Upper lobe of left lung (tissue), 6 donors: ENCODE results near the gene LRRC8D. TPM values are rescaled to one million over a fixed set of nuclear protein-coding genes. Genes with fewer than 3 reads are reported as not detected.

Source experiments
- ATAC-seq, 2 donors: fragments of 200-7000 bp; cut with Tn5 transposase; one replicate each; pipeline ENCODE4 v1.9.1; 2022; ENCODE audit warnings: mild to moderate bottlenecking in 2 of 2, moderate library complexity in 2 of 2; ENCODE audit not compliant: low FRiP score in 2 of 2
- DNase-seq, 2 donors: peaks; one replicate each; pipeline ENCODE4 v3.0.0-alpha.2; 2019 to 2020
- H3K27ac ChIP-seq, 4 donors: fragments of 200-600 bp; sonication (generic); one replicate each; pipeline ENCODE4 v1.5.1; 2016 to 2019
- H3K27me3 ChIP-seq, 4 donors: fragments of 200-600 bp; sonication (generic); one replicate each; pipeline ENCODE4 v1.5.1; 2017 to 2019
- H3K36me3 ChIP-seq, 4 donors: fragments of 200-600 bp; sonication (generic); one replicate each; pipeline ENCODE4 v1.5.1; 2016 to 2019
- H3K4me1 ChIP-seq, 4 donors: fragments of 200-600 bp; sonication (generic); one replicate each; pipeline ENCODE4 v1.5.1; 2018 to 2019
- H3K4me3 ChIP-seq, 4 donors: fragments of 200-600 bp; sonication (generic); one replicate each; pipeline ENCODE4 v1.5.1; 2017 to 2019; ENCODE audit warnings: mild to moderate bottlenecking in 2 of 4, moderate library complexity in 1 of 4
- H3K9me3 ChIP-seq, 4 donors: fragments of 200-600 bp; sonication (generic); one replicate each; pipeline ENCODE4 v1.5.1; 2018 to 2019
- CTCF ChIP-seq, 6 experiments: fragments of 450-650 bp in 4 of 6; fragments of 200-600 bp in 2 of 6; sonication (generic) in 2 of 6; IDR thresholded peaks; one replicate each; pipeline ENCODE4 v1.5.1; 2016 to 2019; ENCODE audit warnings: antibody characterized with exemption in 6 of 6
- EP300 ChIP-seq, 4 donors: sonication (generic); formaldehyde crosslinking; IDR thresholded peaks; one replicate each; pipeline ENCODE4 v1.5.1; 2017; ENCODE audit warnings: antibody characterized with exemption in 4 of 4, control low read depth in 2 of 4
- POLR2A ChIP-seq, 4 donors: fragments of 450-650 bp; IDR thresholded peaks; one replicate each; pipeline ENCODE4 v1.5.1; 2016 to 2017; ENCODE audit warnings: antibody characterized with exemption in 4 of 4, mild to moderate bottlenecking in 2 of 4
- POLR2AphosphoS5 ChIP-seq, 2 donors: sonication (generic); formaldehyde crosslinking; IDR thresholded peaks; one replicate each; pipeline ENCODE4 v1.5.1; 2017; ENCODE audit warnings: antibody characterized with exemption in 2 of 2
- WGBS, 2 donors: methylation state at CpG; one replicate each; pipeline ENCODE4 v1.1.5; 2017 to 2018; 5-methylcytosine and 5-hydroxymethylcytosine counted together
- total RNA-seq, 6 donors: library from RNA; depleted of rRNA in 4 of 6; stranded (reverse); fragments of >200 nt in 4 of 6; gene quantifications; one replicate each; pipeline versions ENCODE4 v1.1.0 to v1.2.1, GENCODE V29; 2016 to 2021
- donor health status: DM: no; HTN: no; CAD: no; lungs with moderate emphysema.
- donor health status: DM: no; HTN: yes; CAD: no; lungs with severe emphysema.

LRRC8D gene
- total RNA-seq, 6 donors from 2014 or later = 3.7 to 24.0 (median 12.2) TPM

- TF ChIP-seq POLR2AphosphoS5 (IDR thresholded peaks at IDR 0.05) (no peak), EP300 (IDR thresholded peaks at IDR 0.05) (no peak), CTCF (IDR thresholded peaks at IDR 0.05) (no peak), POLR2A (IDR thresholded peaks at IDR 0.05) (no peak)
- Histone ChIP-seq H3K36me3 (no peaks in the 10 kb centered on the region), H3K9me3 (no peaks in the 10 kb centered on the region), H3K27me3 (no peaks in the 10 kb centered on the region), H3K4me1 (peaks cover 0 to 3% (median 1%) of the 10 kb centered on the region in 4 donors), H3K27ac (no peak overlapping the region), H3K4me3 (no peak overlapping the region)
- 83% methylated on average over 8 of the region's 8 CpGs for WGBS, 2 donors
- no peak for ATAC-seq
- peak in 1 of 2 donors; percentile 58 for DNase-seq
Measured at GRCh38 chr1:89973471-89974127, 152.8 kb downstream of the LRRC8D start.

GRCh38 chr1:89974256-89974655 lies 153.4 kb downstream of the LRRC8D start:
- peaks cover 0 to 3% (median 1%) of the 10 kb centered on the region in 4 donors for H3K4me1 ChIP-seq
- H3K27me3 ChIP-seq = no peaks in the 10 kb centered on the region
- H3K36me3 ChIP-seq = no peaks in the 10 kb centered on the region
- no peak overlapping the region for H3K27ac ChIP-seq
- no peaks in the 10 kb centered on the region for H3K9me3 ChIP-seq
- H3K4me3 ChIP-seq = no peak overlapping the region
- ATAC-seq = no peak
- 94 to 99% methylated on average over 4 of the region's 4 CpGs for WGBS, 2 donors
- DNase-seq = no peak
- TF ChIP-seq CTCF (IDR thresholded peaks at IDR 0.05) (no peak), POLR2AphosphoS5 (IDR thresholded peaks at IDR 0.05) (no peak), EP300 (IDR thresholded peaks at IDR 0.05) (no peak), POLR2A (IDR thresholded peaks at IDR 0.05) (no peak)

GRCh38 chr1:89974696-89975470 lies 154.1 kb downstream of the LRRC8D start:
- TF ChIP-seq POLR2A (IDR thresholded peaks at IDR 0.05) (no peak), EP300 (IDR thresholded peaks at IDR 0.05) (no peak), CTCF (IDR thresholded peaks at IDR 0.05) (no peak), POLR2AphosphoS5 (IDR thresholded peaks at IDR 0.05) (no peak)
- H3K9me3 ChIP-seq = no peaks in the 10 kb centered on the region
- 65 to 73% methylated on average over 4 of the region's 4 CpGs for WGBS, 2 donors
- H3K27ac ChIP-seq = no peak overlapping the region
- ATAC-seq (peak; percentile 19 to 63), DNase-seq (no peak)
- peaks cover 0 to 3% (median 1%) of the 10 kb centered on the region in 4 donors for H3K4me1 ChIP-seq
- H3K4me3 ChIP-seq = no peak overlapping the region
- H3K36me3 ChIP-seq = no peaks in the 10 kb centered on the region
- no peaks in the 10 kb centered on the region for H3K27me3 ChIP-seq

DNA sequence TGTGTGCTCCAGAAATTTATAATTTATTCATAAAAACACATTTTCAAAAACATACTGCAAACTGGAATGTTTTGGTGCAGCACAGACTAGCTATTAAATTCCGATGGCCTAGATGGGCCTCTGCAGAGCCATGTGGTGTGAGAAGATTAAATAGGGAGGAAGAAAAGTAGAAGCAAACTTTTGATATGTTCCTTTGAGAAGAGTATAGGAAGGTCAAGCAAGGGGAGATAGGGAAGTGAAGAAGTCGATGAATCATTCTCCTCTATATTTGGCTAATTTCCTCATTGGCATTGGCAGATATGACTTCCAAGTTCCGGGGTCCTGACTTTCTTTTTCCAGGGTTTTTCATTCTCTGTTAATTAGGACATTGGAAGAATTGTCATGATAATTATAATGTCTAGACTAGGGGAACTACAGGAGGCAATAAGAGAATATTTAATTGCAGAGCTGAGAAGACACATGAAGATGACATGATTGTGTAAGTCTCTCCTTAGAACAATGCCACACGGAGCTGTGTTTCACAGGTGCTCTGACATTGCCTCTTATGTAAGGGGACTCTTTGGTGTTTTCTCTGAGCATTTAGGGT lies 154.8 kb downstream of the LRRC8D start:
- ATAC-seq = peak in 1 of 2 donors; percentile 64
- no peak for TF ChIP-seq POLR2AphosphoS5 (IDR thresholded peaks at IDR 0.05)
- TF ChIP-seq CTCF (IDR thresholded peaks at IDR 0.05) = no peak
- no peak for TF ChIP-seq EP300 (IDR thresholded peaks at IDR 0.05)
- TF ChIP-seq POLR2A (IDR thresholded peaks at IDR 0.05) = no peak
- 55 to 58% methylated on average over 4 of the region's 4 CpGs for WGBS, 2 donors

More for the DNA sequence above, 154.8 kb downstream of the LRRC8D start:
- Histone ChIP-seq H3K9me3 (no peaks in the 10 kb centered on the region), H3K27me3 (no peaks in the 10 kb centered on the region), H3K27ac (no peak overlapping the region), H3K4me3 (no peak overlapping the region), H3K36me3 (no peaks in the 10 kb centered on the region), H3K4me1 (peaks cover 0 to 3% (median 1%) of the 10 kb centered on the region in 4 donors)
- DNase-seq = no peak
